Esophagus squamous epithelium (tissue), 4 donors: ENCODE results near the gene ANKFY1.

ENCODE experiments used
- POLR2A ChIP-seq, 4 donors: fragments of 450-650 bp; IDR thresholded peaks; one replicate each; pipeline ENCODE4 v1.6.1; 2017; ENCODE audit warnings: antibody characterized with exemption in 4 of 4, mild to moderate bottlenecking in 4 of 4, moderate library complexity in 3 of 4
- TF ChIP-seq, protein P1 (sequence below), 6 experiments: fragments of 450-650 bp in 4 of 6; fragments of 200-600 bp in 2 of 6; sonication (generic) in 2 of 6; IDR thresholded peaks; one replicate each; pipeline ENCODE4 v1.5.1; 2016 to 2019; ENCODE audit warnings: antibody characterized with exemption in 6 of 6, mild to moderate bottlenecking in 4 of 6, moderate library complexity in 4 of 6

DNA sequence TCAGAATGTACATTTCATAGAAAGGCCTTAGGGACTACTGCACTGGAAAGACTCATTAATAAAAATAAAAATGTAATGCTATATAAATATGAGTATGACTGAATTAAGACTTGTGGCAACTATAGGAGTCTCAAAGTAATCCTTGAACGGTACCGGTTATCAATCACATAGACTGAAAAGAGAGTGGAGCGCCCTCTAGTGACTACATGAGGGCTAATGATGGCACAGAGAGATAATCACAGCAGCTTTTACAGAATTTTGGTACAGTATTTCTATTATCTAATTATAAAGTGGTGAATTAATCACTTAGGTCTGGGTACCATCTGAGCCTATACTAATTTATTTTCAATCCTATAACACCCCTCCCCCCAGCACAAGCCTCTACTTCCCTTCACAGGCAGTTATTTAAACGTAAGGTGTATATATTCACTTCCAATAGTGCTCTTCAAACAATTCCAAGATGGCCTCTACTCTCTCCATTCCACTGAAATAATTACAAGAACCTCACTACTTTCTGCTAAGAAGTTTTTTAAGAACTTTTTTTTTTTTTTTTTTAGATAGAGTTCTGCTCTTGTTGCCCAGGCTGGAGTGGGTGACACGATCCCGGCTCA is 40.7 kb upstream of the ANKFY1 start:
- TF ChIP-seq, protein P1, sequence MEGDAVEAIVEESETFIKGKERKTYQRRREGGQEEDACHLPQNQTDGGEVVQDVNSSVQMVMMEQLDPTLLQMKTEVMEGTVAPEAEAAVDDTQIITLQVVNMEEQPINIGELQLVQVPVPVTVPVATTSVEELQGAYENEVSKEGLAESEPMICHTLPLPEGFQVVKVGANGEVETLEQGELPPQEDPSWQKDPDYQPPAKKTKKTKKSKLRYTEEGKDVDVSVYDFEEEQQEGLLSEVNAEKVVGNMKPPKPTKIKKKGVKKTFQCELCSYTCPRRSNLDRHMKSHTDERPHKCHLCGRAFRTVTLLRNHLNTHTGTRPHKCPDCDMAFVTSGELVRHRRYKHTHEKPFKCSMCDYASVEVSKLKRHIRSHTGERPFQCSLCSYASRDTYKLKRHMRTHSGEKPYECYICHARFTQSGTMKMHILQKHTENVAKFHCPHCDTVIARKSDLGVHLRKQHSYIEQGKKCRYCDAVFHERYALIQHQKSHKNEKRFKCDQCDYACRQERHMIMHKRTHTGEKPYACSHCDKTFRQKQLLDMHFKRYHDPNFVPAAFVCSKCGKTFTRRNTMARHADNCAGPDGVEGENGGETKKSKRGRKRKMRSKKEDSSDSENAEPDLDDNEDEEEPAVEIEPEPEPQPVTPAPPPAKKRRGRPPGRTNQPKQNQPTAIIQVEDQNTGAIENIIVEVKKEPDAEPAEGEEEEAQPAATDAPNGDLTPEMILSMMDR (IDR thresholded peaks at IDR 0.05), result peak; percentile 37 to 70 (median 52)
- TF ChIP-seq POLR2A (IDR thresholded peaks at IDR 0.05), result no peak
